HUES48 (cell line): ENCODE results near the gene SPATA31D4.

Source experiments
- H3K27ac ChIP-seq: one replicate; pipeline ENCODE4 v1.7.0; 2013; ENCODE audit warnings: low read depth, low read length, inconsistent platforms
- H3K27me3 ChIP-seq: 2 replicates; pipeline ENCODE4 v1.6.1; 2013; ENCODE audit warnings: mild to moderate bottlenecking, low read length; ENCODE audit not compliant: control insufficient read depth, insufficient read depth
- H3K36me3 ChIP-seq: 2 replicates; pipeline ENCODE4 v1.6.1; 2013; ENCODE audit warnings: low read length; ENCODE audit not compliant: control insufficient read depth, insufficient read depth
- H3K4me1 ChIP-seq: 2 replicates; pipeline ENCODE4 v1.6.1; 2013; ENCODE audit warnings: mild to moderate bottlenecking, low read length; ENCODE audit not compliant: control insufficient read depth, insufficient read depth
- H3K4me3 ChIP-seq: 2 replicates; pipeline ENCODE4 v1.5.1; 2013; ENCODE audit warnings: mild to moderate bottlenecking, low read depth, low read length
- H3K9ac ChIP-seq: 2 replicates; pipeline ENCODE4 v1.6.1; 2013; ENCODE audit warnings: mild to moderate bottlenecking, low read depth, low read length, moderate library complexity
- H3K9me3 ChIP-seq: 2 replicates; pipeline ENCODE4 v1.6.1; 2013; ENCODE audit warnings: low read length; ENCODE audit not compliant: control insufficient read depth, insufficient read depth

Gene SPATA31D4

GRCh38 chr9:81964218-81965171 is 36.3 kb downstream of the SPATA31D4 start:
- H3K4me3 ChIP-seq = no peak overlapping the region
- no peak overlapping the region for H3K9ac ChIP-seq
- peaks cover 3% of the 10 kb centered on the region; the same call in 1 of the 2 replicates for H3K9me3 ChIP-seq
- H3K36me3 ChIP-seq = no peaks in the 10 kb centered on the region
- no peaks in the 10 kb centered on the region for H3K4me1 ChIP-seq
- H3K27ac ChIP-seq = no peak overlapping the region
- no peaks in the 10 kb centered on the region for H3K27me3 ChIP-seq

- Histone ChIP-seq H3K9me3 (peaks cover 3% of the 10 kb centered on the region; the same call in 1 of the 2 replicates), H3K9ac (no peak overlapping the region), H3K27me3 (no peaks in the 10 kb centered on the region), H3K4me1 (no peaks in the 10 kb centered on the region), H3K36me3 (no peaks in the 10 kb centered on the region), H3K27ac (no peak overlapping the region), H3K4me3 (no peak overlapping the region)
Observed at GRCh38 chr9:81968026-81968425, 39.8 kb downstream of the SPATA31D4 start.

DNA sequence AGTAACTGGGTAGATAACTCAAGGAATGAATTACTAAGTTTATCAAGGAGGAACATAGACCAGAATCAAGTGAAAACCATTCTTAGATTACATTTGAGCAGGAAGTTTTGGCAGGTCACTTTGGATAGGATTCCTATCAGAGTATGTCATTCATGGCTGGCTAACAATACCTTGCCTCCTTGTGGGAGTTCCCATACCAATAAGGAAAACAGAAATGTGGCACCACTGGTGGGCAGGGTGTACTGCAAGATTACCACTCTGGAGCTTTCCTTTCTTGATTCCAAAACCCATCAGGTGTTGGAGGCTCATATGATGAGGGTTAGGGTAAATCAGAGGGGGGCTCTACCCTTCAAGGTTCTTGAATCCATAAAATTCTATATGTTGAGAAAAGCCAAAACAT is 41.7 kb downstream of the SPATA31D4 start:
- peaks cover 3% of the 10 kb centered on the region; the same call in 1 of the 2 replicates for H3K9me3 ChIP-seq
- no peaks in the 10 kb centered on the region for H3K27me3 ChIP-seq
- H3K4me1 ChIP-seq = no peaks in the 10 kb centered on the region
- H3K36me3 ChIP-seq = no peaks in the 10 kb centered on the region
- no peak overlapping the region for H3K27ac ChIP-seq
- H3K4me3 ChIP-seq = no peak overlapping the region
- no peak overlapping the region for H3K9ac ChIP-seq

DNA sequence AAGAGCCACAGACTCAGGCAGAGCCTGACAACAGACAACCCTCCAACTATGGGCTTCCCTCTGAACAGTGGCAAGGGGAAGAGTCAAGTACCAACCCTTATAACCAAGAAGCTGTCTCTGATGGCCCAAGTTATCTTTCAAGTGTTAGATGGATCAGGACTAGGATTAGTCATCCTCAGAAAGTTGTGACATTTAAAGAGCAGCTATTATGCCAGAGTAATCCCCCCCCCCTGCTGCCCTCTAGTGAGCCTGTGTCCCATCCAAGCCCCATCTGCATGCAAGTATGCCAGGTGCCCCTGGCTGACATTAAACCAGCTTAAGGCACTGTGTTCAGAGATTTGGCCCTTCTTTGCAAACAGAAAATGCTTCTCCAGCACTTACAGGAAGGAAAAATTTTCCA is 43.5 kb downstream of the SPATA31D4 start:
- H3K9ac ChIP-seq = no peak overlapping the region
- no peaks in the 10 kb centered on the region for H3K9me3 ChIP-seq
- H3K4me1 ChIP-seq = no peaks in the 10 kb centered on the region
- no peak overlapping the region for H3K27ac ChIP-seq
- no peak overlapping the region for H3K4me3 ChIP-seq
- H3K36me3 ChIP-seq = no peaks in the 10 kb centered on the region
- H3K27me3 ChIP-seq = no peaks in the 10 kb centered on the region

GRCh38 chr9:81974764-81975163 is 46.5 kb downstream of the SPATA31D4 start:
- H3K4me1 ChIP-seq = no peaks in the 10 kb centered on the region
- H3K27me3 ChIP-seq = no peaks in the 10 kb centered on the region
- H3K27ac ChIP-seq = no peak overlapping the region
- H3K9me3 ChIP-seq = no peaks in the 10 kb centered on the region
- H3K36me3 ChIP-seq = no peaks in the 10 kb centered on the region
- H3K9ac ChIP-seq = no peak overlapping the region
- H3K4me3 ChIP-seq = no peak overlapping the region

GRCh38 chr9:81976351-81976750 is 48.1 kb downstream of the SPATA31D4 start:
- Histone ChIP-seq H3K9ac (no peak overlapping the region), H3K4me3 (no peak overlapping the region), H3K27ac (no peak overlapping the region), H3K36me3 (no peaks in the 10 kb centered on the region), H3K9me3 (no peaks in the 10 kb centered on the region), H3K4me1 (no peaks in the 10 kb centered on the region), H3K27me3 (no peaks in the 10 kb centered on the region)

DNA sequence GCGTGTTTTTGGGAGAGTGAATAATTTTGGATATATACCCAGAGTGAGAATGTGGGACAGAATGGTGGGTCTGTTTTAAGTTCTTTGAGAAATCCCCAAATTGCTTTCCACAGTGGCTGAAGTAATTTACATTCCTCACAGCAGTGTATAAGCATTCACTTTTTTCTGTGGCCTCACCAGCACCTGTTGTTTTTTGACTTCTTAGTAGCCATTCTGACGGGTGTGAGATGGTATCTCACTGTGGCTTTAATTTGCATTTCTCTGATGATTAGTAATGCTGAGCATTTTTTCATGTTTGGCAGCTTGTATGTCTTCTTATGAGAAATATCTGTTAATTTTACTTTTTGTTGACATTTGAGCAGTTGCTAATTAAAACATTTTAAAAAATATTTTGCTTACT is 51.0 kb downstream of the SPATA31D4 start:
- no peaks in the 10 kb centered on the region for H3K36me3 ChIP-seq
- no peaks in the 10 kb centered on the region for H3K9me3 ChIP-seq
- no peak overlapping the region for H3K4me3 ChIP-seq
- H3K27ac ChIP-seq = no peak overlapping the region
- H3K9ac ChIP-seq = no peak overlapping the region
- no peaks in the 10 kb centered on the region for H3K4me1 ChIP-seq
- no peaks in the 10 kb centered on the region for H3K27me3 ChIP-seq

GRCh38 chr9:81980568-81980967 is 52.3 kb downstream of the SPATA31D4 start:
- H3K9me3 ChIP-seq = no peaks in the 10 kb centered on the region

GRCh38 chr9:81981883-81982282 is 53.7 kb downstream of the SPATA31D4 start:
- Histone ChIP-seq H3K4me1 (no peaks in the 10 kb centered on the region), H3K27ac (no peak overlapping the region), H3K27me3 (no peaks in the 10 kb centered on the region), H3K9ac (no peak overlapping the region), H3K9me3 (no peaks in the 10 kb centered on the region), H3K36me3 (no peaks in the 10 kb centered on the region), H3K4me3 (no peak overlapping the region)

More at GRCh38 chr9:81980568-81980967, 52.3 kb downstream of the SPATA31D4 start:
- no peaks in the 10 kb centered on the region for H3K4me1 ChIP-seq
- H3K4me3 ChIP-seq = no peak overlapping the region
- H3K9ac ChIP-seq = no peak overlapping the region
- H3K36me3 ChIP-seq = no peaks in the 10 kb centered on the region
- H3K27me3 ChIP-seq = no peaks in the 10 kb centered on the region
- H3K27ac ChIP-seq = no peak overlapping the region
